Fibroblast of mammary gland (primary cell): ENCODE data around the gene DNAJC6.

Source experiments
- DNase-seq: peaks from one replicate; pipeline ENCODE4 v3.0.0-alpha.2; 2010; ENCODE audit warnings: low read depth
- H3K4me3 ChIP-seq: 2 replicates; pipeline ENCODE4 v1.5.1; 2011; ENCODE audit warnings: low read depth, mild to moderate bottlenecking, low read length, moderate library complexity; ENCODE audit not compliant: control insufficient read depth
- CTCF ChIP-seq: conservative IDR thresholded peaks from 2 replicates; pipeline ENCODE4 v1.5.1; 2011; ENCODE audit warnings: low read depth, low read length, inconsistent platforms; ENCODE audit not compliant: control insufficient read depth, insufficient read depth

The DNAJC6 gene

GRCh38 chr1:65309304-65310077, at the start of gene DNAJC6:
Gene DNAJC6 (plus strand): TSS chr1:65309543. CDS start chr1:65309746, 203 bp downstream.
- peak within 1 kb of the TSS; percentile 36 for H3K4me3 ChIP-seq
- no peak for TF ChIP-seq CTCF
- DNase-seq, result peak; percentile 50

GRCh38 chr1:65259816-65260215, 49.5 kb upstream of the DNAJC6 start:
- no peak for TF ChIP-seq CTCF
- no peak for DNase-seq
- no peak overlapping the region for H3K4me3 ChIP-seq

DNA sequence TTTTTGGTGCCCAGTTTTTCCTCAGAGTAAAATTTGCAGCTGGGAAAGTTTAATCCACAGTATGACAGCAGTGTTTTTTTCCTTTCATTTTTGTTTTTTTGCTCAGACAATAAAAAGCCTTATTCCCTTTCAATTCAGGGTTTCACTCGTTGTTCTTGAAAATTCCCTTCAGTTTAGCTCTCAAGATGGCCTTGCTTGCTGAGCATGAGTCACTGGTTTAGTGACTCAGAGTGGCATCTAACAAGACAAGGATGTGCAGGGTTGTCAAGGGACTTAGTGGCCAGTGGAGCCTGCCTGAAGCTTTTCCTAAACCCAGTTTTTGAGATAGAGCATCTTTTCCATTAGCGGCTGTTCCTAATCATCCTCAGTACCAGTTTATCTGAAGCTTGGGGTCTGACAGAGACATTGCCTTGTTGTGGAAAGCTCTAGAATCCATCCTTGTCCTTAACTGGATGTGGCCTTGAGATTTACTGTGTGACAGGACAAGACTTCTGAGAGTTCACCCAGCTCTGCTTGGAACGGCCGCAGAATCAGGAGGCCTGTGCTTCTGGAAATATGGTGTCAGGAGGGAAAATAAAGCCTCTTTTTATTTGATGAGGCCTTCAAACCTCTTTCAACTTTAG, 48.4 kb upstream of the DNAJC6 start:
- no peak for TF ChIP-seq CTCF
- no peak overlapping the region for H3K4me3 ChIP-seq
- peak; percentile 82 for DNase-seq

DNA sequence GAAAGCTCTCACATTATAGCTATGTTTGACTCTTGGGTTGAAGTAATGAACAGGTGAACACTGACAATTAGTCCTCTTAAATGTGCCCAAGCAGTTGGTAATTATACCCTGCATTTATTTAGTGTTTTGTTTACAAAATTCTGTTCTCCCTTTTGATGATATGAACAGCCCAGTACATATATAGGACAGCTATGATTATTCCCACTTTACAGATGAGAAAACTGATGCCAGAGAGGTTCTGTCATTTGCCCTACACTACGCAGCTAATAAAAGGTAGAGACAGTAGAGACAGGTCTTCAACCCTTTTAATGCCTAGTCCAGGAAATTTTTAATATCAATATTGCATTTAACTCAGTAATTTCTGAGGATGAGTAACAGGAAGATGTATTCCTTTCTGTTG, 46.1 kb upstream of the DNAJC6 start:
- DNase-seq, result no peak
- no peak overlapping the region for H3K4me3 ChIP-seq
- TF ChIP-seq CTCF, result no peak

DNA sequence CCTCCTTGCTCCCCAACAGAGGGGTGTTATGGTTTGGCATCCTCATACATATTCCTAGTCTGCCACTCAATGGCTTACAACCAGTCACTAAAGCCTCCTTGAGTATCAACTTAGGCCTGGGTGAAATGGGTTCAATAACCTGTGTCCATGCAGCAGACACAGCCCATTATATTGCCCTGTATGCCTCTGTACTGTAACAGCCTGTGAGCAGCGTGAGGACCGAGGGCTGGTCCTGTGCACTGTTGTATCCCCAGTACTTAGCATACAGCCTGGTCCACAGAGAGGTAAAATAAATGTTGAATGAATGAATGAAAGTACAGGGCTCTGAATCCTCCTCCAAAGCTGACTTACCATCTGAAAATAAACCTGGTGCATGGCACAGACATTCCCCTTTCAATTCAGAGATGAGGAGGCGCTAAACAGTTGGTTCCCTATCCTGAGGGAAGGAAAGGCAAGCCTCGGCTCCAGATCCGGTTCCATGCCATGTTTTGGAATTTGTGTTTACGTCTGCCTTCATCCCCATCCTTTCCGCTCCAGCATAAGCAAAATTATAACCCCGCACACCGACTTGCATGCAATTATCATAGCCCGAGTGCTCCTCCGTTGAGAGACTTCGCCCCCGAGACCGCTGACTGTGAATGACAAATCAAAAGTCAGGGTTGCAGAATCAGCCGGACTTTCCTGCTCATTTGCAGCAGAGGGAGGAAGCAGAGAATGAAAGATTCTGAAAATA, 45.0 kb upstream of the DNAJC6 start:
- peak overlapping the region; percentile 36 for H3K4me3 ChIP-seq
- TF ChIP-seq CTCF, result no peak
- DNase-seq, result peak; percentile 63

DNA sequence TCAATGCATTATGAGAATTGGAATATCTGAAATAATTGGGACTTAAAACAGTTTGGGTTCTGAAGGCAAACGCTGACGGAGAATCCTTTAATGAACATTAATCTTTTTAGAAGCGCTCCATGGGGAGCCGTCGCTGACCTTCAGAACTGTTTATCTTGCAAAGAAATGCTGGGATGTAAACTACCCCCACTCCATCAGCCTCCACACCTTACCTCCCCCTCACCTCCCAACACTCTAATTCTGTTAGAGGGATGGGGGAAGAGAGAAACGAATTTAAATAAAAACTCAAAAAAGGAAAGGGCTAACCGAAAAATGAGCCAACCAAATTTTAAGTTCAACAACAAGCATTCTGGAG, 44.1 kb upstream of the DNAJC6 start:
- no peak for DNase-seq
- no peak for TF ChIP-seq CTCF
- peak overlapping the region; percentile 44 for H3K4me3 ChIP-seq
